Activated T-cell treated with anti-CD3 and anti-CD28 coated beads for 4 hours (primary cell): ENCODE results near the gene EEPD1.
"Not testable (repeated sequence)": the region's sequence is repeated elsewhere in the genome, so short reads cannot be mapped to it uniquely, and the experiment has no call there.

Source experiments
- DNase-seq: peaks from one replicate; pipeline ENCODE4 v3.0.0-alpha.2; 2020

EEPD1 gene

GRCh38 chr7:36129048-36129534, 24.0 kb upstream of the EEPD1 start:
- DNase-seq = no peak

DNA sequence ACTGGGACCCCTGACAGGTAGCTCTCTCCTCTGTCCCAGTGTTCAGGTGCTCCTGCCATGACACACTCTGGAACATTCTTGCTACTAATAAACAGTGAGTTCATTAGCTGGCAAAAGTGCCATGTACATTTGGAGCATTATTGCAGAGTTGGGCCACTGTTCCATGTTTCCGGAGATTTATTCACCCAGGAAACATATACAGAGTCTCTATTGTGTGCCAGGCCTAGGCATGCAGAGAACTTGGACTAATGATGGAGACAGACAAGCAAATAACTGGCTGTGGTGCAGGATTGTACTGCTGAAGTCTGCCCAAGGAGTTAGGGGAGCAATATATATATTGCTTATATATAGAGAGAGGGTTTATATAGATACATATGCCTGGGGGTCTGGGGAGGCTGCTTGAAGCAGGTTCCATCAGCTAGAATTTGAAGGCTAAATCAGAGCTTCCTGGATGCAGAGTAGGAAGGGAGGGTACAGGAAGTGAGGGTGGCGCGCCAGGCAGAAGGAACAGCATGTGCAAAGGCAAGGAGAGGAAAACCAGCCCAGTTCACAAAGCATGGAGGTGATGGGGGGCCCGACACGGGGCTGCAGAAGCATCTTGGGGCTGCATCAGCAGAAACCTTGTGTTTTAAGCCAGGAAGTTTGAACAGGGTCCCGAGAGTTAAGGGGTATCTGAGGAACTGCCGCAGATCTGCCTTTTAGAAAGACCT, 22.7 kb upstream of the EEPD1 start:
- no peak for DNase-seq

GRCh38 chr7:36131026-36131425, 22.0 kb upstream of the EEPD1 start:
- no peak for DNase-seq

DNA sequence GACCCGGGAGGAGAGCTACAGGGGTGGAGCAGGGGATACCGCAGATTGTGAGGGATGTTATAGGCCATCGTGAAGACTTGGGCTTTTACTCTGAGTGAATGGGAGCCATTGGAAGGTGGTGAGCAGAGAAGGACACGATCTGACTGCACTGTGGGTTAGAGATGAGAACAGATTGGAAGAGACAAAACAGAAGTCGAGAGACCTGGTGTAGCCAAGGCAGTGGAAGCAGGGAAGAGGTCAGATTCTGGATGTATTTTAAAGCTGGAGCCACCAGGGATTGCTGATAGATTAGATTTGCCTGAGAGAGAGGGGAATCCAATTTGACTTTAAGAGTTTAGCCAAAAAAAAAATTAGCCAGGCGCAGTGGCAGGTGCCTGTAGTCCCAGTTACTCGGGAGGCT, 21.6 kb upstream of the EEPD1 start:
- DNase-seq = no peak

- DNase-seq = no peak
These were observed 21.0 kb upstream of the EEPD1 start for GRCh38 chr7:36132012-36132411.

DNA sequence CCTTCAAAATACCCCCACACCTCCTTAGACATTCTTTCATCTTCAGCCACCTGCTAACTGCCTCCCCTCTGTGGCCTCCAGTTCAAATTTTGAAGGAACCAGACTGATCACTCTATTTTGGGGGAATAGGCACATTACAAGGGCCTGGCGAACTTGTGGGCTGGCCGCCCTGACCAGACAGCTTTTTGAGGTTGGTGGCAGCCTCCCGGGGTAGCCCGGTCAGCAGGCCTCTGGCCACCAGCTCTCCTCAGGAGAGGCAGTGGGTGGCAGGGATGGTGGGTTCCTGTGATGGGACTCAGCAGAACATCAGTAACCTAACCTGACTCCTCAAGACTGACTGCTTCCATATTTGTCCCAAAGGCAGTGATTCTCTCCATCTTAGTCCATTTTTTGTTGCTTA, 17.4 kb upstream of the EEPD1 start:
- no peak for DNase-seq

DNA sequence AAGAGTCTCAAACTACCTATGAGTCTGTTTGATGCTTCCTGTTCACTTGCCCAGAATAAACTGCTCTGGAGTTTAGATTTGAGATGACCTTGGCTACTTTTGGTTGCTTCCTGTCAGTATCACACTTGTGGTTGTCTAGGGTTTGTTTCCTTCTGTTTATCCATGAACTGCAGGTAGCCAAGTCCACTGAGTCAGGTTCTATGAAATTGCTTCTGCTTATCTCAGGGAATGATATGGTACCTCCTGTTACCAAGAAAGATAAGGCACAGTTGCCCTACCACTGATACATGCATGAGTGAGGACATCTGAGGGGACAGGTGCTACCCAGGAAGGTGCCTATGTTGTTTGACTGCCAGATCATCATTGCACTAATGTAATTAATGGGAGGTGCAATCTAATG, 15.8 kb upstream of the EEPD1 start:
- no peak for DNase-seq

DNA sequence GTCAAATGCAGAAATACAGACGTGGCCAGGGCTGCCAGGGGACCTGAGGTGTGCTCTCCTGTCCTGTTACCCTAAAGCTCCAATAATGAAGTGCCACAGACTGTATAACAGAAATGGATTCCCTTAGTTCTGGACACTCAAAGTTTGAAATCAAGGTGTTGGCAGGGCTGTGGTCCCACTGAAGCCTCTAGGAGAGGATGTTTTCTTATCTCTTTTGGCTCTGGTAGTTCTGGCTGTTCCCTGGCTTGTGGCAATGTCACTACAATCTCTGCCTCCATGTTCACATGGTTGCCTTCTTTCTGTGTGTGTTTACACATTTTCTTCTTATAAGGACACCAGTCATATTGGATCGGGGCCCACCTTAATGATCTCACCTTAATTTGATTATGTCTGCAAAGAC, 15.3 kb upstream of the EEPD1 start:
- no peak for DNase-seq

DNA sequence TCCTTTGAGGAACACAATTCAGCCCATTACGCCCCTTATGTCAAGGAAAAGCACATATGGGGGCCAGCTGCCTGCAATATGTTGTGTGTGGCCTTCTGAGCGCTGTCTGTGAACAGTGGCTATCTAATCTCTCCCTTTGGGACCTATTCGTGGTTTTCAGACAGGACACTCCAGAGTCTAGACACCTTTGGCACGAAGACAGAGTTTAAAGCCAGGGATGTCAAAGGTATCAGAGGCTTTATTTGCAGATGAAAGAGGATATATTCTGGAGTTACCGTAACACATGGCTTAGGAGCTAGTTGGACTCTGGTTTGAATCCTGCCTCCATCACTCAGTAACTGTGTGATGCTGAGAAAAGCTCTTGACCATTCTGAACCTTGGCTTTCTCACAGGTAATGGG, 14.8 kb upstream of the EEPD1 start:
- no peak for DNase-seq

GRCh38 chr7:36141351-36141750, 11.7 kb upstream of the EEPD1 start:
- no peak for DNase-seq

DNA sequence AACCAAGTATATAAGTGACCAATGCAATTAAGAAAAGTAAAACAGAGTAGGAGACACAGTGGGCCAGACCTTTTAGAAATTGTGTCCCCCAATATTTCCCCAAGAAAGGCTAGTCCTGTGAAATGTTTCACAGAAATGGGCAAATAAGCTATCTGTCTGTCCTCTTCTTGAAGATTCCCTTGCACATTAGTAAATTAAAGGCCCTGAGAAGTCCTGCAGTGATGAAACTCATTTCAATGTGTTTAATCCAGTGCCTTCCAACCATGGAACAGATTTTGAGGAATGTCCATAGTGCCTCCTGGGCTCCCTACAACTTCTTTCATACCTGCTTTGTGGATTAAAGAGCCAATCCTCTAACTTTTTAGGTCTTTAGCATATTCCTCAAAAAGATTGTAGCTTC, 11.2 kb upstream of the EEPD1 start:
- DNase-seq = no peak

DNA sequence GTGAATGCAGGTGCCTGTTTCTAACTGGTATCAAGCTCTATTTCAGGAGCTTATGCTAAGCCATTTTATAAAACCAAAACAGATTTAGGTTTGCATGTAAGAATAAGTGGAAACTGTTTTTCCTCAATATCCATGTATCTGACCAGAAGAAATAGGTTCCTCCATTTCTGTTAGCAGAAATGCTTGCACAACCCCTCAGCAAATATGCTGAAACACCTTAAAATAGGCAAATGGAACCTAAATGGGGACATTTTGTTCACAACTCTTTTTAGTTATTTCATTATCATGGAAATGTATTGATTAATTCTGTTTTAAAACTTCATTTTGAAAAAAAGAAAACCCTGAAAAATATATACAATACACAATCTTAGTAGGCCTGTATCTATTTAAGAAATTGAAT, 8.9 kb upstream of the EEPD1 start:
- DNase-seq = no peak

- no peak for DNase-seq
These were observed 7.4 kb upstream of the EEPD1 start for GRCh38 chr7:36145686-36146085.

- DNase-seq = no peak
These were observed 5.7 kb upstream of the EEPD1 start for GRCh38 chr7:36147361-36147760.

DNA sequence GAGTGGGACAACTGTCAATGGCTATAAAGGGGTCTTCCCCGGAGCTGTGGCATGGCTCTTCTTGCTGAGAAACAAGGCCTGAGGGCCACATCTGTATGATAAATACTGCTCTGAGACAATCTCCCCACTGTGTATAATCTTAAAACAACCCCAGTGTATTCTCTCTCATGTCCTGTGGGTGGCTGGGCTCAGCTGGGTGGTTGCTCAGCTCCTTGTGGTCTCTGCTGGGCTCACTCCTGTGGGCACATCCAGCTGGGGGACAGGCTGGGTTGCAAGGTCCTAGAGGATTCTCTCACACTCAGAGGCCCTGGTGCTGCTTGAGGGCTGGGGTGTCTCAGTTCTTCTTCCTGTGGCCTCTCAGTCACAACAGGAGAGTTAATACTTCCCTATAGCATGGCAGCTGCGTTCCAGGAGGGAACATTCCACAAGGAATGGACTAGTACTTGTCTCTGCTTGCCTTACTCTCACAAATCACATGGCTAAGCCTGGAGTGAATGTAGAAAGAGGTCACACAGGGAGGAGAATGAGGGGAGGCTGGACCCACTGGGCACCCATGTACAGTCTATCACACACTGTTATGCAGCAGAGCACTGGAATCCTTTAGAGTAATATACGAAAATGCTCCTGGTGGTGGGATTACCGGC, 4.5 kb upstream of the EEPD1 start:
- DNase-seq = no peak

DNA sequence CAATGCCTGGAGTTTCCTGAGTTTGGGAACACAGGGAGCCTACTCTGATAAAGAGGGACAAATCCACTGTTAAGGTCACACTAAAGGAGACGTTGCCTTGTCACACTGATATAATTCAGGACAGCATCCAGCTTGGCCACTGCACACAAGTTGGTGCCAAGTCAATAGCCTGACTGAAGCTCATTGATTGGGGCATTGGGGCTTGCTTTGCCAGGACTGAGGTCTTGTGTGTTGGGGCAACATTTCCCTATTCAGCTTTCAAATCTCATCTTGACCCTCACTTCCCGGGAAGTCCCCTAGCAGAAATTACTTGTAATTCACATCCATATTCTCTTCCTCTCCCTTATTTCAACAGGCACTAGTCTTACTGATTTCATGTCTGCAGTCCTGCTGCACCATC, 3.8 kb upstream of the EEPD1 start:
- DNase-seq = not testable (repeated sequence)

- no peak for DNase-seq
These were observed 3.2 kb upstream of the EEPD1 start for GRCh38 chr7:36149694-36150452.

DNA sequence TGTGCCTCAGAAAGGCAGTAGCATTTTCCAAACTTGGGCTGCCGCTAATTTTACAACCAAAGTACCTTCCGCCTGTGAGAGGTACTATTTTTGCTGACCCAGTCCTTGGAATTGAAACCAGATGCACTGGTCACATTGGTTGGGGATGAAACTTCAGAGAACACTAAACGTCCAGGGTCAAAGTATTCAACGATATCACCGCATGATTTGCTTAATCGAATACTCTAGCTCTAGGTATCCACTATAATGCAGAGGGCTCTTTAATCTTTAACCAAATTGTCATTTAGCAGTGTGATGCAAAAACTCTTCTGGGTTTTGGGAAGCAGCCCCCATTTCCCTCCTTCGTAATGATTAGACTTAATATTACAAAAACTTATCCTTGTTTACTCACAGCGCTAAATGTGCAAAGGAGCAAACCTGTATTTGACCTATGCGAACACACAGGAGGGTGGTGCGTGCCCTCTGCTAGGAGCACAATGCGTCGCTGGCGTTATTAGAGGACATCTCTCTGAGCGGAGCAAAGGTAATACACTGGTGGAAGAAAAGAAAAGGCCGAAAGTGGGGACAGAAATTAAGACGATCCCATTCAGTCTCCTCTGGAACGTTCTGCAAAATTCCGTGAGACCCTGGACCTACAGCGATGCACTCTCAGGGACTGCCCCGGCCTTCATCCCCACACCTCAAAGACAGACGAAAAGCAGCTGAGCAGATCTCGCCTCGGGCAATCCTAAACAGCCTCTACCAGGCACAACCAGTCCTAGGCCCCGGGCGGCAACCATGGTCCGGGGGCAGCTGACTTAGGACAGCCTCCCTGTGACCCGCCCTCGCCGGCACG, 916 bp upstream of the EEPD1 start:
- DNase-seq = no peak

DNA sequence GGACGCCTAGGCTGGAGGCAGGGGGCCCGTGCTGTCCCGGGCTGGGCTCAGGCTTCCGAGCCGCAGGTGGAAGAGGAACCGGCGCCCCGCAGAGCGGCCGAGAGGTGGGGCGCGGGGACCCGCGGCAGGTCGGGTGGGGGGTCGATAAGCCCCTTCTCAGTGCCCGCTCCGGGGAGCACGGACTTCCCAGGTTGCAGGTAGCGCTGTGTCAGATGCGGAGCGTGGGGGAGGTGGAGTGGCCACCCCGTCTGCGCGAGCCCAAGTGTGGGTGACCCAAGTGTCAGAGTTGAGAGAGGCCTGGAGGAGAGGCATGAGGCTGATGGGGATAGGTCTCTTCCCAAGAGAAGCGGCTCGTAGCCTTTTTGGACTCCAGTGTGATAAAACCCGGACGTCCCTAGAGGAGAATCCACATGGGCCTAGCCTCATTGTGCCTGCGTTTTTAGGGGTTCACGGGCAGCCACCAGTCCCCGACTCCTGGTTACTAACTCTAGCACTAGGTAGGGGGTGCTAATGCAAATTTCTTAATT, 580 bp downstream of the EEPD1 start:
- no peak for DNase-seq

- DNase-seq = no peak
These were observed 1.5 kb downstream of the EEPD1 start for GRCh38 chr7:36154255-36155212.

DNA sequence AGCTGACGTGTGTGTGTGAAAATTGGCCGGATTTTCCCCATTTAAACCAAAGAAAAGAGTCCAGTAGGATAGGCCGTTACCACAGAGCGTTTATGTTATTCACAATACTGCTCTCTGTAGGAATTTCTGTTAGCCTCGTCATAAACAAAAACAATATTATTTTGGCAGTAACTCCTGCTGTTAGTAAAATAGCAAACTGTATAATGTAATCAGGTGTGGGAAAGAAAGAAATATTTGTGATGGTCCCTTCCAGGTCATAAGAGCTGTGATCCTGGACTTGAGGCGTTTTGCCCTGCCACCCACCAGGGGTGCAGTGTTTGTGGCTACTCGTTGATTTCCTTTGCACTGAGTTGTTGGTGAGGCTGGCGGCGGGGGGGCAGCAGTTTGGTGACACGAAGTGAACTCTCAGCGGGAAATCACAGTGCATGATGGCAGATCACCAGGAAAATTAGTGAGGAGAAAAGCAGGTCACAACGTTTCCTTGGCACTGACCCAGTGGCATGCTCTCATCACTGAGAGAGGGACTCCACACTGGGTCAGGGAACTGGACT, 2.8 kb downstream of the EEPD1 start:
- no peak for DNase-seq
